Measurements from ENCODE around the gene HMGCL. TPM values are rescaled to one million over a fixed set of nuclear protein-coding genes. Genes with fewer than 3 reads are reported as not detected.
A peak's percentile ranks its signal among the peaks of the same experiment; 100 is the strongest.

Gene HMGCL
- total RNA-seq, 1 experiment from 2014 or later, result 28.2 TPM

- Histone ChIP-seq H3F3A (ENCODE audit: low read length, unreplicated experiment) (no peaks in the 10 kb centered on the region), H3K36me3 (ENCODE audit: low read depth, low read length) (no peaks in the 10 kb centered on the region), H3K9ac (ENCODE audit: low read length) (0 out of 2 replicates have a peak overlapping the region, but pooled peaks have one; percentile 36), H4K20me1 (ENCODE audit: low read length) (no peaks in the 10 kb centered on the region), H3K79me2 (ENCODE audit: low read length) (peaks cover 16% of the 10 kb centered on the region), H3K9me3 (ENCODE audit: low read length) (no peaks in the 10 kb centered on the region), H3K4me1 (ENCODE audit: insufficient read depth, low read length) (peaks cover 35% of the 10 kb centered on the region), H3K4me2 (ENCODE audit: low read length) (peak overlapping the region; percentile 94), H3K27ac (ENCODE audit: low read length) (no peak overlapping the region), H3K4me3 (ENCODE audit: low read length) (peak overlapping the region; percentile 82; the same call in 1 of the 2 replicates), H3K27me3 (ENCODE audit: low read length) (no peaks in the 10 kb centered on the region), H2AFZ (ENCODE audit: low read length) (peak overlapping the region; percentile 96), H3K9me2 (replicated peaks; ENCODE audit: low read length) (no peaks in the 10 kb centered on the region)
- DNase-seq (no peak), ATAC-seq (no peak)
- CTCF ChIA-PET, result interaction anchor here (1.0 kb wide), 1 partner anchor 47 kb away, joined by 8 read pairs; no protein-coding TSS in a partner anchor
- intact Hi-C loops (cut with micrococcal nuclease), result loop anchor here (5.0 kb wide), 2 partner anchors 42 to 98 kb away; partner anchors contain the start of gene HMGCL
- TF ChIP-seq CTCF (conservative IDR thresholded peaks at IDR 0.05; ENCODE audit: low read depth, low read length), result no peak
- TF ChIP-seq EZH2 (IDR thresholded peaks at IDR 0.05; ENCODE audit: low read length, unreplicated experiment), result no peak
- TF ChIP-seq EZH2phosphoT487 (IDR thresholded peaks at IDR 0.05; ENCODE audit: borderline replicate concordance, low read length), result no peak
- POLR2A ChIA-PET (ENCODE audit: unreplicated experiment), result no interaction called here
- no TSS peak for BruUV-seq (replicated peaks)
Observed at GRCh38 chr1:23869051-23869450, 43.8 kb upstream of the HMGCL start.

DNA sequence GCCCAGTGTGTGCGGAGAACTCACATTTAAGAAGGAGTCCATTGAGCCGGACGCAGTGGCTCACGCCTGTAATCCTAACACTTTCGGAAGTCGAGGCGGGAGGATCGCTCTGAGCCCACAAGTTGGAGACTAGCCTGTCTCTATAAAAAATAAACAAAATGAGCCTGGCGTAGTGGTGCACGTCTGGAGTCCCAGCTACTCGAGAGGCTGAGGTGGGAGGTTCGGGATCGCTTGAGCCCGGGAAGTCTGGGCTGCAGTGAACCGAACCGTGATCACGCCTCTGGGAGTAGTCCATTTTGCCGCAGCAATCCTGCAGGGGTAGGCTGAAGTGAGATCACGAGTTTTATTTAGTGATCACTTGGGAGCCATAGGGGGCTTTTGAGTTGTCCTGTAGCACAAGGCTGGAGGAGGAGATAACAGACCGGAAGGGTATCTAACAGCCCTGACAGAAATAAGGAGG lies 43.4 kb upstream of the HMGCL start:
- H2AFZ ChIP-seq (ENCODE audit: low read length), result peak overlapping the region; percentile 96
- peak overlapping the region; percentile 36; the same call in 1 of the 2 replicates for H3K9ac ChIP-seq (ENCODE audit: low read length)
- no peaks in the 10 kb centered on the region for H3F3A ChIP-seq (ENCODE audit: low read length, unreplicated experiment)
- no peaks in the 10 kb centered on the region for H3K9me3 ChIP-seq (ENCODE audit: low read length)
- H3K27me3 ChIP-seq (ENCODE audit: low read length), result no peaks in the 10 kb centered on the region
- DNase-seq, result no peak
- ChIA-PET POLR2A (ENCODE audit: unreplicated experiment) (no interaction called here), CTCF (interaction anchor here (1.0 kb wide), 1 partner anchor 48 kb away, joined by 8 read pairs; no protein-coding TSS in a partner anchor)
- peak overlapping the region; percentile 82 for H3K4me3 ChIP-seq (ENCODE audit: low read length)
- H3K4me1 ChIP-seq (ENCODE audit: insufficient read depth, low read length), result peaks cover 35% of the 10 kb centered on the region
- BruUV-seq (replicated peaks), result no TSS peak
- H3K4me2 ChIP-seq (ENCODE audit: low read length), result peak overlapping the region; percentile 94
- no peak; the same call in 1 of the 2 replicates for TF ChIP-seq CTCF (conservative IDR thresholded peaks at IDR 0.05; ENCODE audit: low read depth, low read length)
- TF ChIP-seq EZH2 (IDR thresholded peaks at IDR 0.05; ENCODE audit: low read length, unreplicated experiment), result no peak
- no peak for TF ChIP-seq EZH2phosphoT487 (IDR thresholded peaks at IDR 0.05; ENCODE audit: borderline replicate concordance, low read length)
- H3K27ac ChIP-seq (ENCODE audit: low read length), result no peak overlapping the region
- no peaks in the 10 kb centered on the region for H3K36me3 ChIP-seq (ENCODE audit: low read depth, low read length)
- H3K79me2 ChIP-seq (ENCODE audit: low read length), result peaks cover 16% of the 10 kb centered on the region
- intact Hi-C loops (cut with micrococcal nuclease), result loop anchor here (1.0 to 5.0 kb wide), 4 partner anchors 41 to 99 kb away; partner anchors contain the start of gene HMGCL
- no peaks in the 10 kb centered on the region for H4K20me1 ChIP-seq (ENCODE audit: low read length)
- H3K9me2 ChIP-seq (replicated peaks; ENCODE audit: low read length), result no peaks in the 10 kb centered on the region
- ATAC-seq, result peak; percentile 26

Measured in PC-3 (cell line).